HepG2 (cell line): ENCODE data around the gene MTF1. TPM values are rescaled to one million over a fixed set of nuclear protein-coding genes. Genes with fewer than 3 reads are reported as not detected.

Experiments
- AKAP8 ChIP-seq: sonication (generic); formaldehyde crosslinking; IDR thresholded peaks from 2 replicates; pipeline ENCODE4 v1.5.1; 2020; ENCODE audit warnings: mild to moderate bottlenecking, missing genetic modification reagents
- CENPT ChIP-seq: sonication (generic); formaldehyde crosslinking; IDR thresholded peaks from 2 replicates; pipeline ENCODE4 v1.8.0; 2022; ENCODE audit warnings: low read depth, mild to moderate bottlenecking, moderate library complexity, missing genetic modification reagents
- FIP1L1 ChIP-seq: fragments of 200-400 bp; formaldehyde crosslinking; IDR thresholded peaks from 2 replicates; pipeline ENCODE4 v1.6.1; 2018; ENCODE audit warnings: low read depth, mild to moderate bottlenecking, low read length, moderate library complexity, borderline replicate concordance; ENCODE audit not compliant: insufficient read depth
- GTF2F1 ChIP-seq: fragments of 150-350 bp; IDR thresholded peaks from 2 replicates; pipeline ENCODE4 v1.6.1; 2014; ENCODE audit warnings: low read length
- PCBP1 ChIP-seq: fragments of 200-400 bp; formaldehyde crosslinking; IDR thresholded peaks from 2 replicates; pipeline ENCODE4 v1.6.1; 2017; ENCODE audit warnings: mild to moderate bottlenecking, low read depth, low read length, borderline replicate concordance
- PRPF4 ChIP-seq: fragments of 200-400 bp; formaldehyde crosslinking; IDR thresholded peaks from 2 replicates; pipeline ENCODE4 v1.6.1; 2016; ENCODE audit warnings: low read length, low read depth; ENCODE audit not compliant: poor library complexity, severe bottlenecking
- RFX3 ChIP-seq: IDR thresholded peaks from 2 replicates; pipeline ENCODE4 v1.6.1; 2016; ENCODE audit warnings: missing biosample characterization, missing genetic modification reagents
- SNAPC5 ChIP-seq: sonication (generic); formaldehyde crosslinking; IDR thresholded peaks from 2 replicates; pipeline ENCODE4 v1.8.1; 2023; ENCODE audit warnings: mild to moderate bottlenecking, missing genetic modification reagents, borderline replicate concordance
- ZBTB3 ChIP-seq: sonication (generic); formaldehyde crosslinking; IDR thresholded peaks from 2 replicates; pipeline ENCODE4 v1.4.0; 2020; ENCODE audit warnings: low read depth, mild to moderate bottlenecking, moderate library complexity, missing genetic modification reagents, borderline replicate concordance
- polyA plus RNA-seq, 8 experiments: library from polyadenylated mRNA; depleted of rRNA in 3 of 8; stranded (reverse) in 7 of 8; unstranded in 1 of 8; fragments of >200 nt; fragmentation: Illumina TruSeq in 4 of 8; extraction: Trizol in 4 of 8; gene quantifications; 2 replicates each; pipeline versions ENCODE4 v1.2.1 to v1.2.3, GENCODE V29; 2011 to 2016; ENCODE audit warnings: low read depth in 4 of 8, missing spikeins in 1 of 8, mixed read lengths in 1 of 8; ENCODE audit not compliant: insufficient read depth in 1 of 8
- total RNA-seq, 5 experiments: library from RNA; depleted of rRNA; stranded (reverse); fragments of >200 nt; fragmentation: Illumina TruSeq; extraction: Trizol; gene quantifications; 2 replicates each; pipeline ENCODE4 v1.2.3, GENCODE V29; 2016; ENCODE audit warnings: low read depth in 1 of 5
- TF ChIP-seq, protein P1 (sequence below): sonication (generic); formaldehyde crosslinking; IDR thresholded peaks from 2 replicates; pipeline ENCODE4 v1.4.0; 2020; ENCODE audit warnings: missing genetic modification reagents, borderline replicate concordance
- TF ChIP-seq, protein P2 (sequence below): sonication (generic); formaldehyde crosslinking; IDR thresholded peaks from 2 replicates; pipeline ENCODE4 v1.9.0; 2021; ENCODE audit warnings: missing genetic modification reagents, mild to moderate bottlenecking, borderline replicate concordance
- TF ChIP-seq, protein P3 (sequence below): sonication (generic); formaldehyde crosslinking; IDR thresholded peaks from one replicate; pipeline ENCODE4 v1.5.1; 2020; ENCODE audit warnings: mild to moderate bottlenecking, missing genetic modification reagents; ENCODE audit errors: not compliant biosample characterization

Gene MTF1
- total and polyA plus RNA-seq, 2 of the 13 experiments (the other 11 are each of a cell fraction or from before 2014, with no cell fraction given) = 2.4 to 3.3 TPM

DNA sequence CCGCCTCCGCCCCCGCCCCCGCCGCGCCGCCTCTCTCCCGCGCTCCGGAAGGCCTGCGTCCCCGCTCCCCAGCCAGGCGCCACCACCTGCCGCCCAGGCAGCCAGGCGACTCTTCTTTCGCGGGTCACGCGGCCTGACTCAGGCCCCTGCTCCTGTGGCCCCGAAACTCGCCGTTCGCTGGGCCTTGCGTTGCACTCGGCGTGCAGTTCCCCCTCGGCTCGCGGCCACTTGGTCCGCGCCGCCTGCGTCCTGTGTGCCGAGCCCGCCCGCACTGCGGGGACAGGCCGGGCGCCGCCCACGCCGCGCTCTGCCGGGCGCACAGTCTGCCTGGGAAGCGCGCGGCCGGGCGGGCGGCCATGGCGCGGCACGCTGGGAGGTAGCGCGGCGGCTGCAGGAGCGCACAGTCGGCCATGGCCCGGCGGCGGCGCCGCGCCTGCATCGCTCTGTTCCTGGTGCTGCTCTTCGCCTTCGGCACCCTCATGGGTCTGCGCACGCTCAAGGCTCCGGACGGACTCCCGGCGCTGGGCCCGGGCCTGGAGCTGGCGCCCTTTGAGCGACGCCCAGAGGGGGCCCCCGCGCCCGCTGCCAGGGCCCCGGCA, 65.5 kb downstream of the MTF1 start, which contains the start of gene MANEAL (continued):
- TF ChIP-seq, protein P1, sequence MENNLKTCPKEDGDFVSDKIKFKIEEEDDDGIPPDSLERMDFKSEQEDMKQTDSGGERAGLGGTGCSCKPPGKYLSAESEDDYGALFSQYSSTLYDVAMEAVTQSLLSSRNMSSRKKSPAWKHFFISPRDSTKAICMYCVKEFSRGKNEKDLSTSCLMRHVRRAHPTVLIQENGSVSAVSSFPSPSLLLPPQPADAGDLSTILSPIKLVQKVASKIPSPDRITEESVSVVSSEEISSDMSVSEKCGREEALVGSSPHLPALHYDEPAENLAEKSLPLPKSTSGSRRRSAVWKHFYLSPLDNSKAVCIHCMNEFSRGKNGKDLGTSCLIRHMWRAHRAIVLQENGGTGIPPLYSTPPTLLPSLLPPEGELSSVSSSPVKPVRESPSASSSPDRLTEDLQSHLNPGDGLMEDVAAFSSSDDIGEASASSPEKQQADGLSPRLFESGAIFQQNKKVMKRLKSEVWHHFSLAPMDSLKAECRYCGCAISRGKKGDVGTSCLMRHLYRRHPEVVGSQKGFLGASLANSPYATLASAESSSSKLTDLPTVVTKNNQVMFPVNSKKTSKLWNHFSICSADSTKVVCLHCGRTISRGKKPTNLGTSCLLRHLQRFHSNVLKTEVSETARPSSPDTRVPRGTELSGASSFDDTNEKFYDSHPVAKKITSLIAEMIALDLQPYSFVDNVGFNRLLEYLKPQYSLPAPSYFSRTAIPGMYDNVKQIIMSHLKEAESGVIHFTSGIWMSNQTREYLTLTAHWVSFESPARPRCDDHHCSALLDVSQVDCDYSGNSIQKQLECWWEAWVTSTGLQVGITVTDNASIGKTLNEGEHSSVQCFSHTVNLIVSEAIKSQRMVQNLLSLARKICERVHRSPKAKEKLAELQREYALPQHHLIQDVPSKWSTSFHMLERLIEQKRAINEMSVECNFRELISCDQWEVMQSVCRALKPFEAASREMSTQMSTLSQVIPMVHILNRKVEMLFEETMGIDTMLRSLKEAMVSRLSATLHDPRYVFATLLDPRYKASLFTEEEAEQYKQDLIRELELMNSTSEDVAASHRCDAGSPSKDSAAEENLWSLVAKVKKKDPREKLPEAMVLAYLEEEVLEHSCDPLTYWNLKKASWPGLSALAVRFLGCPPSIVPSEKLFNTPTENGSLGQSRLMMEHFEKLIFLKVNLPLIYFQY (CRISPR knock-in tag) = no peak
- TF ChIP-seq GTF2F1 (no peak), SNAPC5 (no peak), ZBTB3 (CRISPR knock-in tag) (no peak), FIP1L1 (no peak), PCBP1 (no peak), RFX3 (no peak), PRPF4 (no peak), AKAP8 (CRISPR knock-in tag) (no peak), CENPT (CRISPR knock-in tag) (no peak)
- TF ChIP-seq, protein P2, sequence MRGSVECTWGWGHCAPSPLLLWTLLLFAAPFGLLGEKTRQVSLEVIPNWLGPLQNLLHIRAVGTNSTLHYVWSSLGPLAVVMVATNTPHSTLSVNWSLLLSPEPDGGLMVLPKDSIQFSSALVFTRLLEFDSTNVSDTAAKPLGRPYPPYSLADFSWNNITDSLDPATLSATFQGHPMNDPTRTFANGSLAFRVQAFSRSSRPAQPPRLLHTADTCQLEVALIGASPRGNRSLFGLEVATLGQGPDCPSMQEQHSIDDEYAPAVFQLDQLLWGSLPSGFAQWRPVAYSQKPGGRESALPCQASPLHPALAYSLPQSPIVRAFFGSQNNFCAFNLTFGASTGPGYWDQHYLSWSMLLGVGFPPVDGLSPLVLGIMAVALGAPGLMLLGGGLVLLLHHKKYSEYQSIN = no peak
- TF ChIP-seq, protein P3, sequence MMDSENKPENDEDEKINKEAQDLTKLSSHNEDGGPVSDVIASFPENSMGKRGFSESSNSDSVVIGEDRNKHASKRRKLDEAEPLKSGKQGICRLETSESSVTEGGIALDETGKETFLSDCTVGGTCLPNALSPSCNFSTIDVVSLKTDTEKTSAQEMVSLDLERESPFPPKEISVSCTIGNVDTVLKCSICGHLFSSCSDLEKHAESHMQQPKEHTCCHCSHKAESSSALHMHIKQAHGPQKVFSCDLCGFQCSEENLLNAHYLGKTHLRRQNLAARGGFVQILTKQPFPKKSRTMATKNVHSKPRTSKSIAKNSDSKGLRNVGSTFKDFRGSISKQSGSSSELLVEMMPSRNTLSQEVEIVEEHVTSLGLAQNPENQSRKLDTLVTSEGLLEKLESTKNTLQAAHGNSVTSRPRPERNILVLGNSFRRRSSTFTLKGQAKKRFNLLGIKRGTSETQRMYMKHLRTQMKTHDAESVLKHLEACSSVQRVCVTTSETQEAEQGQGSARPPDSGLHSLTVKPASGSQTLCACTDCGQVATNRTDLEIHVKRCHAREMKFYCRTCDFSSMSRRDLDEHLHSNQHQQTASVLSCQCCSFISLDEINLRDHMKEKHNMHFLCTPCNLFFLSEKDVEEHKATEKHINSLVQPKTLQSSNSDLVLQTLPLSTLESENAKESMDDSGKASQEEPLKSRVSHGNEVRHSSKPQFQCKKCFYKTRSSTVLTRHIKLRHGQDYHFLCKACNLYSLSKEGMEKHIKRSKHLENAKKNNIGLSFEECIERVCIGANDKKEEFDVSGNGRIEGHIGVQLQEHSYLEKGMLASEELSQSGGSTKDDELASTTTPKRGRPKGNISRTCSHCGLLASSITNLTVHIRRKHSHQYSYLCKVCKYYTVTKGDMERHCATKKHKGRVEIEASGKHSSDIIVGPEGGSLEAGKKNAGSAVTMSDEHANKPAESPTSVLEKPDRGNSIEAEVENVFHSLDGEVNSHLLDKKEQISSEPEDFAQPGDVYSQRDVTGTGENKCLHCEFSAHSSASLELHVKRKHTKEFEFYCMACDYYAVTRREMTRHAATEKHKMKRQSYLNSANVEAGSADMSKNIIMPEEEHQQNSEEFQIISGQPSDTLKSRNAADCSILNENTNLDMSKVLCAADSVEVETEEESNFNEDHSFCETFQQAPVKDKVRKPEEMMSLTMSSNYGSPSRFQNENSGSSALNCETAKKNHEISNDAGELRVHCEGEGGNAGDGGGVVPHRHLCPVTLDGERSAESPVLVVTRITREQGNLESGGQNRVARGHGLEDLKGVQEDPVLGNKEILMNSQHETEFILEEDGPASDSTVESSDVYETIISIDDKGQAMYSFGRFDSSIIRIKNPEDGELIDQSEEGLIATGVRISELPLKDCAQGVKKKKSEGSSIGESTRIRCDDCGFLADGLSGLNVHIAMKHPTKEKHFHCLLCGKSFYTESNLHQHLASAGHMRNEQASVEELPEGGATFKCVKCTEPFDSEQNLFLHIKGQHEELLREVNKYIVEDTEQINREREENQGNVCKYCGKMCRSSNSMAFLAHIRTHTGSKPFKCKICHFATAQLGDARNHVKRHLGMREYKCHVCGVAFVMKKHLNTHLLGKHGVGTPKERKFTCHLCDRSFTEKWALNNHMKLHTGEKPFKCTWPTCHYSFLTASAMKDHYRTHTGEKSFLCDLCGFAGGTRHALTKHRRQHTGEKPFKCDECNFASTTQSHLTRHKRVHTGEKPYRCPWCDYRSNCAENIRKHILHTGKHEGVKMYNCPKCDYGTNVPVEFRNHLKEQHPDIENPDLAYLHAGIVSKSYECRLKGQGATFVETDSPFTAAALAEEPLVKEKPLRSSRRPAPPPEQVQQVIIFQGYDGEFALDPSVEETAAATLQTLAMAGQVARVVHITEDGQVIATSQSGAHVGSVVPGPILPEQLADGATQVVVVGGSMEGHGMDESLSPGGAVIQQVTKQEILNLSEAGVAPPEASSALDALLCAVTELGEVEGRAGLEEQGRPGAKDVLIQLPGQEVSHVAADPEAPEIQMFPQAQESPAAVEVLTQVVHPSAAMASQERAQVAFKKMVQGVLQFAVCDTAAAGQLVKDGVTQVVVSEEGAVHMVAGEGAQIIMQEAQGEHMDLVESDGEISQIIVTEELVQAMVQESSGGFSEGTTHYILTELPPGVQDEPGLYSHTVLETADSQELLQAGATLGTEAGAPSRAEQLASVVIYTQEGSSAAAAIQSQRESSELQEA (CRISPR knock-in tag) = no peak
